GM21526 (cell line): Measurements from ENCODE around the gene DHODH.

Experiments
- ATAC-seq: cut with Tn5 transposase; IDR thresholded peaks from one replicate; pipeline ENCODE4 v1.9.1; 2021; ENCODE audit warnings: moderate library complexity; ENCODE audit not compliant: unreplicated experiment, low FRiP score

The DHODH gene

GRCh38 chr16:72013389-72013788 lies 4.8 kb downstream of the DHODH start:
- no peak for ATAC-seq

- ATAC-seq = no peak
These were observed 5.5 kb downstream of the DHODH start for GRCh38 chr16:72013888-72014581.

- ATAC-seq = no peak
These were observed 6.1 kb downstream of the DHODH start for GRCh38 chr16:72014675-72015074.

- ATAC-seq = no peak
These were observed 6.6 kb downstream of the DHODH start for GRCh38 chr16:72015124-72015523.

GRCh38 chr16:72018470-72018869 lies 9.9 kb downstream of the DHODH start:
- no peak for ATAC-seq

- no peak for ATAC-seq
These were observed 12.5 kb downstream of the DHODH start for GRCh38 chr16:72021043-72021442.

- no peak for ATAC-seq
These were observed 13.6 kb downstream of the DHODH start for GRCh38 chr16:72022127-72022526.

- no peak for ATAC-seq
These were observed 15.4 kb downstream of the DHODH start for GRCh38 chr16:72023962-72024361.

- ATAC-seq = no peak
These were observed 16.4 kb downstream of the DHODH start for GRCh38 chr16:72024862-72025382.

GRCh38 chr16:72025404-72026114 lies 17.0 kb downstream of the DHODH start:
- no peak for ATAC-seq

- ATAC-seq = no peak
These were observed 19.3 kb downstream of the DHODH start for GRCh38 chr16:72027669-72028378.

- ATAC-seq = no peak
These were observed 21.2 kb downstream of the DHODH start for GRCh38 chr16:72029567-72030271.

- ATAC-seq = no peak
These were observed 24.9 kb downstream of the DHODH start for GRCh38 chr16:72033437-72033836.

- ATAC-seq = no peak
These were observed 27.6 kb downstream of the DHODH start for GRCh38 chr16:72036098-72036497.

- ATAC-seq = no peak
These were observed 33.7 kb downstream of the DHODH start for GRCh38 chr16:72042157-72042660.

- no peak for ATAC-seq
These were observed 34.5 kb downstream of the DHODH start for GRCh38 chr16:72043058-72043457.

- no peak for ATAC-seq
These were observed 35.0 kb downstream of the DHODH start for GRCh38 chr16:72043539-72043938.

GRCh38 chr16:72044296-72044695 lies 35.8 kb downstream of the DHODH start:
- no peak for ATAC-seq

GRCh38 chr16:72044825-72045359 lies 36.3 kb downstream of the DHODH start:
- ATAC-seq = no peak

GRCh38 chr16:72049110-72049509 lies 40.6 kb downstream of the DHODH start:
- ATAC-seq = no peak
